ENCODE data around the gene ZBTB9. TPM values are rescaled to one million over a fixed set of nuclear protein-coding genes. Genes with fewer than 3 reads are reported as not detected.
A peak's percentile ranks its signal among the peaks of the same experiment; 100 is the strongest.

ZBTB9 gene
- total RNA-seq, 1 experiment from 2014 or later = 19.4 TPM

DNA sequence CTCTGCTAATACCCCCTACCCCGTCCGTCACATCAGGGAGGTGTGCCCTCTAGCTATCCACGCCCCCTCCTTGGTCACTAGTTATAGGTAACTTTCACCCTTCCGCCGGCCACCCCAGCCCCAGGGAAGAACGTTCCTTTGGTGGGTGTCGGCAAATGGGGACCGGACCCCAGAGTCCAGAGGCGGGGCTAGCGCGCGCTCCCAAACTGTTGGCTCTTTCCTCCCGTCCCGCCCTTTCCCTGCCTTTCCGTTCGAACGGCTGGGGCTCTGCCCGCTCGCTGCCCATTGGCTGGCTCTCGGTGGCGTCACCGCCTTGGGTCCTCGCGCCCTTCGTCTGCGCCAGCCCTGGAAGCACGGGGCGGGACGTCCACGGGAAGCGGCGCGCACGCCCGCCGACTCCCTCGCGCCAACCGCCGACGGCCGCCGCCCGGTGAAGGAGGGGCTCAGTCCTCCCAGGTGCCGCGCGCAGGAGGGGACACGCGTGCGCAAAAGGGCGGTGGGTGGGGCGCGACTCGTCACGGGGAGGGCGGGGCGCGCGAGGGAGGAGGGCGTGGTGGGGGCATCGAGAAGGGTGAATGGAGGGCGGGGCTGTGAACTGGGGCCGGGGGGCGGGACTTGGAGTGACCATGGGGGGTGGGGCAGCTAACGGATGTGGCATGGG lies 44.2 kb upstream of the ZBTB9 start:
- DNase-seq (ENCODE audit: low spot score) (peak; percentile 98), ATAC-seq (peak; percentile 91)
- Mint-ChIP-seq H3K9me3 (no peaks in the 10 kb centered on the region), H3K27ac (peak overlapping the region; percentile 98), H3K36me3 (peaks cover 52% of the 10 kb centered on the region), H3K4me3 (peak overlapping the region; percentile 83), H3K4me1 (peaks cover 21% of the 10 kb centered on the region), H3K27me3 (ENCODE audit: low read depth) (no peaks in the 10 kb centered on the region)
- ChIA-PET POLR2A (interaction anchor here (0.6 to 1.8 kb wide), 8 partner anchors 14 to 219 kb away, joined by 3 to 10 read pairs (median 4); partner anchors contain the start of gene ZBTB22), CTCF (interaction anchor here (0.6 to 2.1 kb wide), 10 partner anchors 9 to 1547 kb away, joined by 3 to 17 read pairs (median 4); partner anchors contain the start of genes B3GALT4, NEU1, SYNGAP1 and ZBTB22)
- TF ChIP-seq ZNF121 (CRISPR knock-in tag; IDR thresholded peaks at IDR 0.05) (peak; percentile 14; the same call in 1 of the 2 replicates), NFE2L1 (CRISPR knock-in tag; IDR thresholded peaks at IDR 0.05) (no peak; the same call in 1 of the 2 replicates), TP53 (CRISPR knock-in tag; IDR thresholded peaks at IDR 0.05) (0 out of 2 replicates have a peak, but pooled peaks have one; percentile 78), NR2C2 (CRISPR knock-in tag; IDR thresholded peaks at IDR 0.05) (no peak), GRHL2 (CRISPR knock-in tag; IDR thresholded peaks at IDR 0.05; ENCODE audit: insufficient replicate concordance, severe bottlenecking) (no peak), ZNF396 (CRISPR knock-in tag; IDR thresholded peaks at IDR 0.05; ENCODE audit: borderline replicate concordance) (no peak), FOXJ3 (CRISPR knock-in tag; IDR thresholded peaks at IDR 0.05; ENCODE audit: borderline replicate concordance) (no peak), ELF4 (CRISPR knock-in tag; IDR thresholded peaks at IDR 0.05; ENCODE audit: low read depth) (no peak), ZNF317 (CRISPR knock-in tag; IDR thresholded peaks at IDR 0.05; ENCODE audit: borderline replicate concordance, low read depth) (no peak), CREB1 (CRISPR knock-in tag; IDR thresholded peaks at IDR 0.05) (peak; percentile 88; the same call in 1 of the 2 replicates), MYBL2 (CRISPR knock-in tag; IDR thresholded peaks at IDR 0.05) (peak; percentile 94), ETV6 (CRISPR knock-in tag; IDR thresholded peaks at IDR 0.05) (peak; percentile 92), TCF7 (CRISPR knock-in tag; IDR thresholded peaks at IDR 0.05; ENCODE audit: low read depth) (no peak), CREM (CRISPR knock-in tag; IDR thresholded peaks at IDR 0.05) (peak; percentile 89; the same call in 1 of the 2 replicates)
- TF ChIP-seq, protein P1, sequence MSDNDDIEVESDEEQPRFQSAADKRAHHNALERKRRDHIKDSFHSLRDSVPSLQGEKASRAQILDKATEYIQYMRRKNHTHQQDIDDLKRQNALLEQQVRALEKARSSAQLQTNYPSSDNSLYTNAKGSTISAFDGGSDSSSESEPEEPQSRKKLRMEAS (CRISPR knock-in tag; IDR thresholded peaks at IDR 0.05) = peak; percentile 97
- TF ChIP-seq, protein P2, sequence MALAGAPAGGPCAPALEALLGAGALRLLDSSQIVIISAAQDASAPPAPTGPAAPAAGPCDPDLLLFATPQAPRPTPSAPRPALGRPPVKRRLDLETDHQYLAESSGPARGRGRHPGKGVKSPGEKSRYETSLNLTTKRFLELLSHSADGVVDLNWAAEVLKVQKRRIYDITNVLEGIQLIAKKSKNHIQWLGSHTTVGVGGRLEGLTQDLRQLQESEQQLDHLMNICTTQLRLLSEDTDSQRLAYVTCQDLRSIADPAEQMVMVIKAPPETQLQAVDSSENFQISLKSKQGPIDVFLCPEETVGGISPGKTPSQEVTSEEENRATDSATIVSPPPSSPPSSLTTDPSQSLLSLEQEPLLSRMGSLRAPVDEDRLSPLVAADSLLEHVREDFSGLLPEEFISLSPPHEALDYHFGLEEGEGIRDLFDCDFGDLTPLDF (CRISPR knock-in tag; IDR thresholded peaks at IDR 0.05) = peak; percentile 88
- TF ChIP-seq, protein P3, sequence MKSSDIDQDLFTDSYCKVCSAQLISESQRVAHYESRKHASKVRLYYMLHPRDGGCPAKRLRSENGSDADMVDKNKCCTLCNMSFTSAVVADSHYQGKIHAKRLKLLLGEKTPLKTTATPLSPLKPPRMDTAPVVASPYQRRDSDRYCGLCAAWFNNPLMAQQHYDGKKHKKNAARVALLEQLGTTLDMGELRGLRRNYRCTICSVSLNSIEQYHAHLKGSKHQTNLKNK (CRISPR knock-in tag; IDR thresholded peaks at IDR 0.05) = no peak
- TF ChIP-seq, protein P4, sequence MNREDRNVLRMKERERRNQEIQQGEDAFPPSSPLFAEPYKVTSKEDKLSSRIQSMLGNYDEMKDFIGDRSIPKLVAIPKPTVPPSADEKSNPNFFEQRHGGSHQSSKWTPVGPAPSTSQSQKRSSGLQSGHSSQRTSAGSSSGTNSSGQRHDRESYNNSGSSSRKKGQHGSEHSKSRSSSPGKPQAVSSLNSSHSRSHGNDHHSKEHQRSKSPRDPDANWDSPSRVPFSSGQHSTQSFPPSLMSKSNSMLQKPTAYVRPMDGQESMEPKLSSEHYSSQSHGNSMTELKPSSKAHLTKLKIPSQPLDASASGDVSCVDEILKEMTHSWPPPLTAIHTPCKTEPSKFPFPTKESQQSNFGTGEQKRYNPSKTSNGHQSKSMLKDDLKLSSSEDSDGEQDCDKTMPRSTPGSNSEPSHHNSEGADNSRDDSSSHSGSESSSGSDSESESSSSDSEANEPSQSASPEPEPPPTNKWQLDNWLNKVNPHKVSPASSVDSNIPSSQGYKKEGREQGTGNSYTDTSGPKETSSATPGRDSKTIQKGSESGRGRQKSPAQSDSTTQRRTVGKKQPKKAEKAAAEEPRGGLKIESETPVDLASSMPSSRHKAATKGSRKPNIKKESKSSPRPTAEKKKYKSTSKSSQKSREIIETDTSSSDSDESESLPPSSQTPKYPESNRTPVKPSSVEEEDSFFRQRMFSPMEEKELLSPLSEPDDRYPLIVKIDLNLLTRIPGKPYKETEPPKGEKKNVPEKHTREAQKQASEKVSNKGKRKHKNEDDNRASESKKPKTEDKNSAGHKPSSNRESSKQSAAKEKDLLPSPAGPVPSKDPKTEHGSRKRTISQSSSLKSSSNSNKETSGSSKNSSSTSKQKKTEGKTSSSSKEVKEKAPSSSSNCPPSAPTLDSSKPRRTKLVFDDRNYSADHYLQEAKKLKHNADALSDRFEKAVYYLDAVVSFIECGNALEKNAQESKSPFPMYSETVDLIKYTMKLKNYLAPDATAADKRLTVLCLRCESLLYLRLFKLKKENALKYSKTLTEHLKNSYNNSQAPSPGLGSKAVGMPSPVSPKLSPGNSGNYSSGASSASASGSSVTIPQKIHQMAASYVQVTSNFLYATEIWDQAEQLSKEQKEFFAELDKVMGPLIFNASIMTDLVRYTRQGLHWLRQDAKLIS (CRISPR knock-in tag; IDR thresholded peaks at IDR 0.05; ENCODE audit: borderline replicate concordance) = no peak
- TF ChIP-seq, protein P5, sequence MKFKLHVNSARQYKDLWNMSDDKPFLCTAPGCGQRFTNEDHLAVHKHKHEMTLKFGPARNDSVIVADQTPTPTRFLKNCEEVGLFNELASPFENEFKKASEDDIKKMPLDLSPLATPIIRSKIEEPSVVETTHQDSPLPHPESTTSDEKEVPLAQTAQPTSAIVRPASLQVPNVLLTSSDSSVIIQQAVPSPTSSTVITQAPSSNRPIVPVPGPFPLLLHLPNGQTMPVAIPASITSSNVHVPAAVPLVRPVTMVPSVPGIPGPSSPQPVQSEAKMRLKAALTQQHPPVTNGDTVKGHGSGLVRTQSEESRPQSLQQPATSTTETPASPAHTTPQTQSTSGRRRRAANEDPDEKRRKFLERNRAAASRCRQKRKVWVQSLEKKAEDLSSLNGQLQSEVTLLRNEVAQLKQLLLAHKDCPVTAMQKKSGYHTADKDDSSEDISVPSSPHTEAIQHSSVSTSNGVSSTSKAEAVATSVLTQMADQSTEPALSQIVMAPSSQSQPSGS (CRISPR knock-in tag; IDR thresholded peaks at IDR 0.05; ENCODE audit: borderline replicate concordance, low read depth) = no peak
- TF ChIP-seq, protein P6, sequence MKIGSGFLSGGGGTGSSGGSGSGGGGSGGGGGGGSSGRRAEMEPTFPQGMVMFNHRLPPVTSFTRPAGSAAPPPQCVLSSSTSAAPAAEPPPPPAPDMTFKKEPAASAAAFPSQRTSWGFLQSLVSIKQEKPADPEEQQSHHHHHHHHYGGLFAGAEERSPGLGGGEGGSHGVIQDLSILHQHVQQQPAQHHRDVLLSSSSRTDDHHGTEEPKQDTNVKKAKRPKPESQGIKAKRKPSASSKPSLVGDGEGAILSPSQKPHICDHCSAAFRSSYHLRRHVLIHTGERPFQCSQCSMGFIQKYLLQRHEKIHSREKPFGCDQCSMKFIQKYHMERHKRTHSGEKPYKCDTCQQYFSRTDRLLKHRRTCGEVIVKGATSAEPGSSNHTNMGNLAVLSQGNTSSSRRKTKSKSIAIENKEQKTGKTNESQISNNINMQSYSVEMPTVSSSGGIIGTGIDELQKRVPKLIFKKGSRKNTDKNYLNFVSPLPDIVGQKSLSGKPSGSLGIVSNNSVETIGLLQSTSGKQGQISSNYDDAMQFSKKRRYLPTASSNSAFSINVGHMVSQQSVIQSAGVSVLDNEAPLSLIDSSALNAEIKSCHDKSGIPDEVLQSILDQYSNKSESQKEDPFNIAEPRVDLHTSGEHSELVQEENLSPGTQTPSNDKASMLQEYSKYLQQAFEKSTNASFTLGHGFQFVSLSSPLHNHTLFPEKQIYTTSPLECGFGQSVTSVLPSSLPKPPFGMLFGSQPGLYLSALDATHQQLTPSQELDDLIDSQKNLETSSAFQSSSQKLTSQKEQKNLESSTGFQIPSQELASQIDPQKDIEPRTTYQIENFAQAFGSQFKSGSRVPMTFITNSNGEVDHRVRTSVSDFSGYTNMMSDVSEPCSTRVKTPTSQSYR (CRISPR knock-in tag; IDR thresholded peaks at IDR 0.05) = peak; percentile 79
- TF ChIP-seq, protein P7, sequence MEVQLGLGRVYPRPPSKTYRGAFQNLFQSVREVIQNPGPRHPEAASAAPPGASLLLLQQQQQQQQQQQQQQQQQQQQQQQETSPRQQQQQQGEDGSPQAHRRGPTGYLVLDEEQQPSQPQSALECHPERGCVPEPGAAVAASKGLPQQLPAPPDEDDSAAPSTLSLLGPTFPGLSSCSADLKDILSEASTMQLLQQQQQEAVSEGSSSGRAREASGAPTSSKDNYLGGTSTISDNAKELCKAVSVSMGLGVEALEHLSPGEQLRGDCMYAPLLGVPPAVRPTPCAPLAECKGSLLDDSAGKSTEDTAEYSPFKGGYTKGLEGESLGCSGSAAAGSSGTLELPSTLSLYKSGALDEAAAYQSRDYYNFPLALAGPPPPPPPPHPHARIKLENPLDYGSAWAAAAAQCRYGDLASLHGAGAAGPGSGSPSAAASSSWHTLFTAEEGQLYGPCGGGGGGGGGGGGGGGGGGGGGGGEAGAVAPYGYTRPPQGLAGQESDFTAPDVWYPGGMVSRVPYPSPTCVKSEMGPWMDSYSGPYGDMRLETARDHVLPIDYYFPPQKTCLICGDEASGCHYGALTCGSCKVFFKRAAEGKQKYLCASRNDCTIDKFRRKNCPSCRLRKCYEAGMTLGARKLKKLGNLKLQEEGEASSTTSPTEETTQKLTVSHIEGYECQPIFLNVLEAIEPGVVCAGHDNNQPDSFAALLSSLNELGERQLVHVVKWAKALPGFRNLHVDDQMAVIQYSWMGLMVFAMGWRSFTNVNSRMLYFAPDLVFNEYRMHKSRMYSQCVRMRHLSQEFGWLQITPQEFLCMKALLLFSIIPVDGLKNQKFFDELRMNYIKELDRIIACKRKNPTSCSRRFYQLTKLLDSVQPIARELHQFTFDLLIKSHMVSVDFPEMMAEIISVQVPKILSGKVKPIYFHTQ (CRISPR knock-in tag; IDR thresholded peaks at IDR 0.05) = no peak
- TF ChIP-seq, protein P8, sequence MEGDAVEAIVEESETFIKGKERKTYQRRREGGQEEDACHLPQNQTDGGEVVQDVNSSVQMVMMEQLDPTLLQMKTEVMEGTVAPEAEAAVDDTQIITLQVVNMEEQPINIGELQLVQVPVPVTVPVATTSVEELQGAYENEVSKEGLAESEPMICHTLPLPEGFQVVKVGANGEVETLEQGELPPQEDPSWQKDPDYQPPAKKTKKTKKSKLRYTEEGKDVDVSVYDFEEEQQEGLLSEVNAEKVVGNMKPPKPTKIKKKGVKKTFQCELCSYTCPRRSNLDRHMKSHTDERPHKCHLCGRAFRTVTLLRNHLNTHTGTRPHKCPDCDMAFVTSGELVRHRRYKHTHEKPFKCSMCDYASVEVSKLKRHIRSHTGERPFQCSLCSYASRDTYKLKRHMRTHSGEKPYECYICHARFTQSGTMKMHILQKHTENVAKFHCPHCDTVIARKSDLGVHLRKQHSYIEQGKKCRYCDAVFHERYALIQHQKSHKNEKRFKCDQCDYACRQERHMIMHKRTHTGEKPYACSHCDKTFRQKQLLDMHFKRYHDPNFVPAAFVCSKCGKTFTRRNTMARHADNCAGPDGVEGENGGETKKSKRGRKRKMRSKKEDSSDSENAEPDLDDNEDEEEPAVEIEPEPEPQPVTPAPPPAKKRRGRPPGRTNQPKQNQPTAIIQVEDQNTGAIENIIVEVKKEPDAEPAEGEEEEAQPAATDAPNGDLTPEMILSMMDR (IDR thresholded peaks at IDR 0.05) = no peak

Data from WTC11 (cell line).